ENCODE measurements around the gene CAMSAP1.

The CAMSAP1 gene

GRCh38 chr9:135879619-135880018 is 27.7 kb downstream of the CAMSAP1 start:
- TF ChIP-seq CTCF (IDR thresholded peaks at IDR 0.05; ENCODE audit: borderline replicate concordance, insufficient read depth, low read depth, low read length), result no peak
- no peak overlapping the region for H3K4me3 ChIP-seq (ENCODE audit: low read depth, low read length)

- H3K4me3 ChIP-seq (ENCODE audit: low read depth, low read length), result no peak overlapping the region
- TF ChIP-seq CTCF (IDR thresholded peaks at IDR 0.05; ENCODE audit: borderline replicate concordance, insufficient read depth, low read depth, low read length), result no peak
Observed at GRCh38 chr9:135879237-135879601, 28.1 kb downstream of the CAMSAP1 start.

- H3K4me3 ChIP-seq (ENCODE audit: low read depth, low read length), result no peak overlapping the region
- TF ChIP-seq CTCF (IDR thresholded peaks at IDR 0.05; ENCODE audit: borderline replicate concordance, insufficient read depth, low read depth, low read length), result no peak
Observed at GRCh38 chr9:135878528-135879236, 28.7 kb downstream of the CAMSAP1 start.

GRCh38 chr9:135877791-135878527 is 29.4 kb downstream of the CAMSAP1 start:
- no peak overlapping the region for H3K4me3 ChIP-seq (ENCODE audit: low read depth, low read length)
- TF ChIP-seq CTCF (IDR thresholded peaks at IDR 0.05; ENCODE audit: borderline replicate concordance, insufficient read depth, low read depth, low read length), result no peak

GRCh38 chr9:135876936-135877335 is 30.4 kb downstream of the CAMSAP1 start:
- no peak overlapping the region for H3K4me3 ChIP-seq (ENCODE audit: low read depth, low read length)
- no peak for TF ChIP-seq CTCF (IDR thresholded peaks at IDR 0.05; ENCODE audit: borderline replicate concordance, insufficient read depth, low read depth, low read length)

- no peak for TF ChIP-seq CTCF (IDR thresholded peaks at IDR 0.05; ENCODE audit: borderline replicate concordance, insufficient read depth, low read depth, low read length)
- no peak overlapping the region for H3K4me3 ChIP-seq (ENCODE audit: low read depth, low read length)
Observed at GRCh38 chr9:135874859-135875258, 32.5 kb downstream of the CAMSAP1 start.

- no peak overlapping the region for H3K4me3 ChIP-seq (ENCODE audit: low read depth, low read length)
- no peak for TF ChIP-seq CTCF (IDR thresholded peaks at IDR 0.05; ENCODE audit: borderline replicate concordance, insufficient read depth, low read depth, low read length)
Observed at GRCh38 chr9:135869909-135870308, 37.4 kb downstream of the CAMSAP1 start.
